ENCODE results near the gene EPB41L4A.

Gene EPB41L4A

GRCh38 chr5:112318346-112318745, 100.7 kb downstream of the EPB41L4A start:
- no peak overlapping the region for H3K27ac ChIP-seq
- no peak for TF ChIP-seq CTCF (conservative IDR thresholded peaks at IDR 0.05)

GRCh38 chr5:112317866-112318265, 101.2 kb downstream of the EPB41L4A start:
- no peak overlapping the region for H3K27ac ChIP-seq
- no peak for TF ChIP-seq CTCF (conservative IDR thresholded peaks at IDR 0.05)

GRCh38 chr5:112316731-112317130, 102.3 kb downstream of the EPB41L4A start:
- TF ChIP-seq CTCF (conservative IDR thresholded peaks at IDR 0.05), result peak; percentile 13; the same call in 1 of the 2 replicates
- no peak overlapping the region for H3K27ac ChIP-seq

GRCh38 chr5:112316006-112316405, 103.1 kb downstream of the EPB41L4A start:
- no peak overlapping the region for H3K27ac ChIP-seq
- TF ChIP-seq CTCF (conservative IDR thresholded peaks at IDR 0.05), result no peak

- TF ChIP-seq CTCF (conservative IDR thresholded peaks at IDR 0.05), result no peak
- H3K27ac ChIP-seq, result no peak overlapping the region
These were observed 106.5 kb downstream of the EPB41L4A start for GRCh38 chr5:112312295-112313275.

DNA sequence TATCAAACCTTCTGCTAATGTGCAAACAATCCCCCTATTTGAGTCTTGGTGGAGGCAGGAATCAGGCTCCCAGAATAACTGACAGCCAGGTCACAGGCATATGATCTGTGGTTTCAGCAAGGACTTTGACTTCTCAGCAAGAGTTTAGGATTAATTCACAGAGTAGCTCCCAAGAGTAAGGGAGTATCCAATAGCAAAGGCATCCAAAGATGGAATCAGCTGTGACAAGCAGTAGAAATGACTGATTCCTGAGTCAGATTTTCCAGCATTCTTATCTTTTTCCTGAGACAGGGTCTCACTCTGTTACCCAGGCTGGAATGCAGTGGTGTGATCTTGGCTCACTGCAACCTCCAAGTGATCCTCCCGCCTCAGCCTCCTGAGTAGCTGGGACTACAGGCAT, 108.3 kb downstream of the EPB41L4A start:
- no peak for TF ChIP-seq CTCF (conservative IDR thresholded peaks at IDR 0.05)
- H3K27ac ChIP-seq, result no peak overlapping the region

DNA sequence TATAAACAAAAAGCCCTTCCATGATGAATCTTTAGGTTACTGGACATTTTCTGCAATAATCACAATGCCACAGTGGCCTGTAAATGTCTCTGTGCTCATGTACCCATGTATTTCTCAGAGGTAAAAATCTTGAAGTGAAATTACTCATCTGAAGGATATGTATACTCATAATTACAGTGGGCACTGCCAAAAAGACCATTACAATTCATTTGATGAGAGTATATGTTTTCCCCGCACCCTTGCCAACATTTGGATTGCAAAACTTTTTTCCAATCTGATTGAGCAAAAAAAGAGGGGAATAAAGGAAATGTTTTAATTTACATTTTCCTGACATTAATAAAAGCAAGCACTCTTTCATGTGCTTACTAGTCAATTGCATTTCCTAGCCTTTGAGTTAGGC, 110.5 kb downstream of the EPB41L4A start:
- no peak for TF ChIP-seq CTCF (conservative IDR thresholded peaks at IDR 0.05)
- no peak overlapping the region for H3K27ac ChIP-seq

Measured in VCaP (cell line).